ENCODE results near the gene NUB1. TPM values are rescaled to one million over a fixed set of nuclear protein-coding genes. Genes with fewer than 3 reads are reported as not detected.

NUB1 gene
- total RNA-seq, 4 donors from 2014 or later, result 66.4 to 90.8 (median 68.2) TPM

DNA sequence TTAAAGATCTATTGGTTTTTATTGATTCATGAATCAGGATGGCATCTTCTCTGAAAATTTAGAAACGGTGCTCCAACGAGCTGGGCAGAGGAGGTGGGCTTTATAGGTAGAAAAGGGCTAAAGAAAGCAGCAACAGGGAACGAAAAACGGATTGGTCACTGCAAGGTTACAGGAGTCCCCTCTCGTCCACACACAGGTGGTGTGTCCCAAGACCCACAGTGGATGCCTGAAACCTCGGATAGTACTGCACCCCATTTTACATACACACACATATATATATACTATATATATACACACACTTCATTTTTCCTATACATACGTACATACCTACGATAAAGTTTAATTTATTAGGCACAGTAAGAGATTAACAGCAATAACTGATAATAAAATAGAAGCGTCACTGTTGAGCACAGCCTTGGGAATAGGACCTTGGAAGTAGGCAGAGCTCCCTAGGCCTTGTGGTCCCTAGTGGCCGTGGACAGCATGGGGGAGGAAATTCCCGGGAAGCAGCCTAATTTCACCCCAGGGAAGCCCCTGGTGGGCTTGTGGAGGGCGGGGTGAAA is 737 bp upstream of the NUB1 start:
- peaks cover 0 to 20% (median 2%) of the 10 kb centered on the region in 4 donors for H3K4me1 ChIP-seq
- H3K9me3 ChIP-seq, result no peaks in the 10 kb centered on the region
- TF ChIP-seq, protein P1, sequence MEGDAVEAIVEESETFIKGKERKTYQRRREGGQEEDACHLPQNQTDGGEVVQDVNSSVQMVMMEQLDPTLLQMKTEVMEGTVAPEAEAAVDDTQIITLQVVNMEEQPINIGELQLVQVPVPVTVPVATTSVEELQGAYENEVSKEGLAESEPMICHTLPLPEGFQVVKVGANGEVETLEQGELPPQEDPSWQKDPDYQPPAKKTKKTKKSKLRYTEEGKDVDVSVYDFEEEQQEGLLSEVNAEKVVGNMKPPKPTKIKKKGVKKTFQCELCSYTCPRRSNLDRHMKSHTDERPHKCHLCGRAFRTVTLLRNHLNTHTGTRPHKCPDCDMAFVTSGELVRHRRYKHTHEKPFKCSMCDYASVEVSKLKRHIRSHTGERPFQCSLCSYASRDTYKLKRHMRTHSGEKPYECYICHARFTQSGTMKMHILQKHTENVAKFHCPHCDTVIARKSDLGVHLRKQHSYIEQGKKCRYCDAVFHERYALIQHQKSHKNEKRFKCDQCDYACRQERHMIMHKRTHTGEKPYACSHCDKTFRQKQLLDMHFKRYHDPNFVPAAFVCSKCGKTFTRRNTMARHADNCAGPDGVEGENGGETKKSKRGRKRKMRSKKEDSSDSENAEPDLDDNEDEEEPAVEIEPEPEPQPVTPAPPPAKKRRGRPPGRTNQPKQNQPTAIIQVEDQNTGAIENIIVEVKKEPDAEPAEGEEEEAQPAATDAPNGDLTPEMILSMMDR (IDR thresholded peaks at IDR 0.05), result peak in 2 of 6 experiments; percentile 9 to 18
- no peak for TF ChIP-seq POLR2A (IDR thresholded peaks at IDR 0.05)
- H3K4me3 ChIP-seq, result peak overlapping the region; percentile 72 to 98 (median 90)
- no peak for DNase-seq
- peaks cover 0 to 7% (median 0%) of the 10 kb centered on the region in 3 donors for H3K36me3 ChIP-seq
- no peaks in the 10 kb centered on the region for H3K27me3 ChIP-seq
- H3K27ac ChIP-seq, result peak overlapping the region; percentile 81 to 97 (median 94)

DNA sequence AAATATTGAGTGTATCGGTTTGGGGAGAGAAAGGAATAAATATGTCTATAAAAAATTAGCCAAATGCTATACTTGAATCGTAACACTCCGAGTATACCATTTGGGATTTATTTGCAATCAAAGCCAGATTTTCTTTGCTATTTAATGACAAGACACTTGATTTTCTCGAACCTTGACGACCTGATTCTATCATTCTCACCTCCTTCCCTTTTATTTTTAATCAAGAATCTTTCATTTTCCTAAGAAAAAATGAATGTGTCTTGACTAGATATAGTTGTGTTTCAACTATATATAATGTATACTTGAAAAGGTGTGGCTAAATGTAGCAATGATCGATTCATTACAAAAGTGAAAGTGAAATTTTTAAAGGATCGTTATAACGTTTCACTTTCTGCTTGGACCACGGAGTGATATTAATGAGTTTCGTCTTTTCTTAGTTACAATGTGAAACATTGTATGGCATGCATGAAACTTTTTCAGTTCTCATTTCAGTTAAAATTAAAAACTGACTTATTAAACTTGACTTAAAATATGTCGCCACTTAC is 562 bp downstream of the NUB1 start:
- Histone ChIP-seq H3K4me1 (peaks cover 0 to 32% (median 2%) of the 10 kb centered on the region in 4 donors), H3K4me3 (peak overlapping the region; percentile 72 to 98 (median 90)), H3K27ac (peak overlapping the region; percentile 81 to 97 (median 94)), H3K9me3 (no peaks in the 10 kb centered on the region), H3K36me3 (peaks cover 0 to 19% (median 0%) of the 10 kb centered on the region in 3 donors), H3K27me3 (no peaks in the 10 kb centered on the region)
- DNase-seq, result no peak
- TF ChIP-seq POLR2A (IDR thresholded peaks at IDR 0.05), result no peak
- TF ChIP-seq, protein P1 (IDR thresholded peaks at IDR 0.05), result no peak

DNA sequence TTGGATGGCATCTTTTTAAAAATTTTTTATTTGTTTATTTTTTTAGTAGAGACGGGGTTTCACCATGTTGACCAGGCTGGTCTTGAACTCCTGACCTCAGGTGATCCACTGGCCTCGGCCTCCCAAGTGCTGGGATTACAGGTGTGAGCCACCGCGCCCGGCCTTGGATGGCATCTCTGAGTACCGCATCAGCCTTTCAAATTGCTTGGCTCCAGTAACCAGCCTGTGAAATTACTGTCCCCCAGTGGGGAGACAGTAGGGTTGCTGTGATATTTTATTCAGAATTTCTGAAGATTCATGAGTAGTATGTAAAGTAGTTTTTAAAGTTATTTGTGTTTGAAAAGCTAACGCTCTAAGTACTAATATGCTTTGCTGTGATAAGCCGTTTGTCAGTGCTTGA is 1.2 kb downstream of the NUB1 start:
- peak overlapping the region; percentile 72 to 98 (median 90) for H3K4me3 ChIP-seq
- TF ChIP-seq POLR2A (IDR thresholded peaks at IDR 0.05), result no peak
- TF ChIP-seq, protein P1 (IDR thresholded peaks at IDR 0.05), result no peak
- peak overlapping the region; percentile 28 to 97 (median 87) for H3K27ac ChIP-seq

DNA sequence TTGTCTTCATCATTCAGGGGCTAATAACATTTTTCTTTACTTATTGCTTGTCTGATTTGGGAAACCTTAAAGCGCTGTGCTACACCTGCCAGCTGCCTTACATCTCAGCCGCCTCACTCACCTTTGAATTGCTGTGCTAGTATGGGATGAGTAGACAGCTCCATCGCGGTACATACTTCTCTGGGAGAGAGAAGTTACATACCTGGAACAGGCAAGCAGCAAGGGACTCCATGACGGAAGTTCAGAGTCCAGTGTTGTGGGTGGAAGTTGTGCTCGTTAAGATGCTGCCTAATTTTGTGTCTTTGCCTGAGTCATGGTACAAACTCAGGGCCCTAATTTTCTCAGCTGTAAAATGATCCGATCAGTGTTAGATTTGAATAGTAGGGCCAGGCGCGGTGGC is 1.9 kb downstream of the NUB1 start:
- H3K36me3 ChIP-seq, result peaks cover 0 to 28% (median 0%) of the 10 kb centered on the region in 3 donors
- peaks cover 0 to 41% (median 4%) of the 10 kb centered on the region in 4 donors for H3K4me1 ChIP-seq
- no peak overlapping the region for H3K4me3 ChIP-seq
- no peak for DNase-seq
- H3K27me3 ChIP-seq, result no peaks in the 10 kb centered on the region
- no peak overlapping the region for H3K27ac ChIP-seq
- H3K9me3 ChIP-seq, result no peaks in the 10 kb centered on the region
- TF ChIP-seq, protein P1 (IDR thresholded peaks at IDR 0.05), result no peak
- TF ChIP-seq POLR2A (IDR thresholded peaks at IDR 0.05), result no peak

More for the DNA sequence above, 1.2 kb downstream of the NUB1 start:
- no peak for DNase-seq
- H3K27me3 ChIP-seq, result no peaks in the 10 kb centered on the region
- H3K36me3 ChIP-seq, result peaks cover 0 to 25% (median 0%) of the 10 kb centered on the region in 3 donors
- H3K4me1 ChIP-seq, result peaks cover 0 to 38% (median 4%) of the 10 kb centered on the region in 4 donors
- H3K9me3 ChIP-seq, result no peaks in the 10 kb centered on the region

DNA sequence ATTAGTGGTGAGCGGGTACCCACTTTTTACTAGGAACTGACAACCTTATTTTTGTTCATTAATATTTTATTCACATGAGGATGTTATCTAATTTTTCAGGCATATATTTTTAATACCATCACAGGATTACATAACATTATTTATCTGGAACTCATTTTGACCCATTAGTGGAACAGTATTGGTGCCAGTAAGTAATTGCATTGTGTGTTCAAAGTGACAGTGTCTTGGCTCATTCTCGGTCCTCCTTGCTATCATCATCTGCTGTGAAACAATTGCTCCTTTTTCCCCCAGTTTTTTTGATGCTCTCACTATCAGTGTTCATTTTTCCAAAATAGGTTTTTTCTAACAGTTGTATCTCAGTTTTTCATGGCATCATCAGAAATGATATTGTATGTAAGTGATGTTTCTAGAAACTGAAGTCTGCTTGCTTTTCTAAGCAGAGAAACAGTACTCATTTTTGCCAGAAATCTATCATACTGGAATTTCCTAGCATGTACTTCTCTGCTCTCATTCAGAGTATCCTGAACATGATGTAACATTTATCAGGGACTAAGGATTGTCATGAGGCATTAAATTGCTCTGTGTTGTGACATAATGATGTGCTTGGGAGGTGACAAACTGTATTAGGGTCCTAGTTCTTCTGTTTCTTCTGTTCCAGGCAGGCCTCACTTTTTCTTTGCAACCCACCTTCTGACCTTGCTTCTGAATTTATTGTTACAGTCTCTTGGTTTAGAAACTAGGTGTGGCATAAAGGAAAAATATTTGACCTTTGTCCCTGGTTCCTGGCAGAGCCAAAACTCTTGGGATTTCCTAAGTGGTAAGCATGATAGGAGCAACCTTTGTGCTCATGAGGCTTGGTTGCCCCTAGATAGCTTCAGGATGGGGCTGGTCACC is 4.2 kb downstream of the NUB1 start:
- no peak overlapping the region for H3K4me3 ChIP-seq
- TF ChIP-seq, protein P1 (IDR thresholded peaks at IDR 0.05), result no peak
- TF ChIP-seq POLR2A (IDR thresholded peaks at IDR 0.05), result no peak
- no peaks in the 10 kb centered on the region for H3K27me3 ChIP-seq
- H3K27ac ChIP-seq, result peak overlapping the region in 2 of 4 donors; percentile 53 to 75
- peak in 1 of 3 donors; percentile 42 for DNase-seq
- no peaks in the 10 kb centered on the region for H3K9me3 ChIP-seq
- peaks cover 0 to 55% (median 5%) of the 10 kb centered on the region in 4 donors for H3K4me1 ChIP-seq
- peaks cover 0 to 34% (median 0%) of the 10 kb centered on the region in 3 donors for H3K36me3 ChIP-seq
